ENCODE results near the gene TRAPPC10.

Gene TRAPPC10

GRCh38 chr21:43986544-43987451, 25.3 kb upstream of the TRAPPC10 start:
- TF ChIP-seq ZNF274 (IDR thresholded peaks at IDR 0.05; ENCODE audit: low read depth, low read length), result no peak
- no peak overlapping the region for H3K4me3 ChIP-seq (ENCODE audit: low read length)

- no peak overlapping the region for H3K4me3 ChIP-seq (ENCODE audit: low read length)
- no peak for TF ChIP-seq ZNF274 (IDR thresholded peaks at IDR 0.05; ENCODE audit: low read depth, low read length)
Measured at GRCh38 chr21:43987509-43987908, 24.6 kb upstream of the TRAPPC10 start.

- no peak overlapping the region for H3K4me3 ChIP-seq (ENCODE audit: low read length)
- no peak for TF ChIP-seq ZNF274 (IDR thresholded peaks at IDR 0.05; ENCODE audit: low read depth, low read length)
Measured at GRCh38 chr21:43988016-43988415, 24.1 kb upstream of the TRAPPC10 start.

GRCh38 chr21:43988506-43989230, 23.4 kb upstream of the TRAPPC10 start:
- TF ChIP-seq ZNF274 (IDR thresholded peaks at IDR 0.05; ENCODE audit: low read depth, low read length), result no peak

GRCh38 chr21:43989401-43989800, 22.7 kb upstream of the TRAPPC10 start:
- H3K4me3 ChIP-seq (ENCODE audit: low read length), result no peak overlapping the region
- TF ChIP-seq ZNF274 (IDR thresholded peaks at IDR 0.05; ENCODE audit: low read depth, low read length), result no peak

More at GRCh38 chr21:43988506-43989230, 23.4 kb upstream of the TRAPPC10 start:
- no peak overlapping the region for H3K4me3 ChIP-seq (ENCODE audit: low read length)

GRCh38 chr21:43991447-43991991, 20.6 kb upstream of the TRAPPC10 start:
- H3K4me3 ChIP-seq (ENCODE audit: low read length), result no peak overlapping the region
- TF ChIP-seq ZNF274 (IDR thresholded peaks at IDR 0.05; ENCODE audit: low read depth, low read length), result no peak

- no peak overlapping the region for H3K4me3 ChIP-seq (ENCODE audit: low read length)
- TF ChIP-seq ZNF274 (IDR thresholded peaks at IDR 0.05; ENCODE audit: low read depth, low read length), result no peak
Measured at GRCh38 chr21:43992121-43992520, 20.0 kb upstream of the TRAPPC10 start.

- TF ChIP-seq ZNF274 (IDR thresholded peaks at IDR 0.05; ENCODE audit: low read depth, low read length), result no peak
- no peak overlapping the region for H3K4me3 ChIP-seq (ENCODE audit: low read length)
Measured at GRCh38 chr21:43993420-43993934, 18.6 kb upstream of the TRAPPC10 start.

- no peak for TF ChIP-seq ZNF274 (IDR thresholded peaks at IDR 0.05; ENCODE audit: low read depth, low read length)
- no peak overlapping the region for H3K4me3 ChIP-seq (ENCODE audit: low read length)
Measured at GRCh38 chr21:43994085-43994484, 18.0 kb upstream of the TRAPPC10 start.

- TF ChIP-seq ZNF274 (IDR thresholded peaks at IDR 0.05; ENCODE audit: low read depth, low read length), result no peak
- H3K4me3 ChIP-seq (ENCODE audit: low read length), result no peak overlapping the region
Measured at GRCh38 chr21:43994646-43995045, 17.5 kb upstream of the TRAPPC10 start.

- TF ChIP-seq ZNF274 (IDR thresholded peaks at IDR 0.05; ENCODE audit: low read depth, low read length), result no peak
- H3K4me3 ChIP-seq (ENCODE audit: low read length), result no peak overlapping the region
Measured at GRCh38 chr21:43995521-43996105, 16.5 kb upstream of the TRAPPC10 start.

- TF ChIP-seq ZNF274 (IDR thresholded peaks at IDR 0.05; ENCODE audit: low read depth, low read length), result no peak
- H3K4me3 ChIP-seq (ENCODE audit: low read length), result no peak overlapping the region
Measured at GRCh38 chr21:43997766-43998742, 14.1 kb upstream of the TRAPPC10 start.

GRCh38 chr21:44000360-44000759, 11.7 kb upstream of the TRAPPC10 start:
- no peak overlapping the region for H3K4me3 ChIP-seq (ENCODE audit: low read length)
- TF ChIP-seq ZNF274 (IDR thresholded peaks at IDR 0.05; ENCODE audit: low read depth, low read length), result no peak
